HEK293 (cell line): ENCODE measurements around the gene TEX19.
A peak's percentile ranks its signal among the peaks of the same experiment; 100 is the strongest.

ENCODE experiments used
- CTCF ChIA-PET: fragments of 350-600 bp; formaldehyde crosslinking; extraction: SDS; loops from one replicate; lab custom pipeline; 2021; ENCODE audit warnings: antibody characterized with exemption; lab: Yijun Ruan, JAX
- POLR2A ChIA-PET: fragments of 300-600 bp; formaldehyde crosslinking; extraction: SDS; loops from one replicate; lab custom pipeline; 2020; ENCODE audit warnings: antibody characterized with exemption, inconsistent platforms; lab: Yijun Ruan, JAX
- H3K27ac ChIP-seq: fragments of 200-500 bp; sonication (Bioruptor generic); 2 replicates; pipeline ENCODE4 v1.5.1; 2014; ENCODE audit warnings: low read depth, low read length, control low read depth, inconsistent platforms; ENCODE audit errors: extremely low read depth
- H3K36me3 ChIP-seq, 2 experiments: fragments of 200-500 bp in 1 of 2; sonication (Bioruptor generic) in 1 of 2; 1 replicate in 1 of 2; 2 replicates in 1 of 2; pipeline ENCODE4 v1.5.1; 2014 to 2017; ENCODE audit warnings: inconsistent platforms in 2 of 2, low read length in 2 of 2; ENCODE audit not compliant: control insufficient read depth in 2 of 2, insufficient read depth in 1 of 2
- H3K4me1 ChIP-seq: fragments of 200-500 bp; sonication (Bioruptor generic); 2 replicates; pipeline ENCODE4 v1.5.1; 2014; ENCODE audit warnings: mild to moderate bottlenecking, low read length, inconsistent platforms; ENCODE audit not compliant: control insufficient read depth, insufficient read depth
- H3K4me3 ChIP-seq: 2 replicates; pipeline ENCODE4 v1.5.1; 2011; ENCODE audit warnings: low read depth, mild to moderate bottlenecking, control low read depth, low read length, moderate library complexity
- H3K9me3 ChIP-seq: fragments of 200-500 bp; sonication (Bioruptor generic); 2 replicates; pipeline ENCODE4 v1.5.1; 2014; ENCODE audit warnings: low read depth, low read length, inconsistent platforms; ENCODE audit not compliant: control insufficient read depth, insufficient read depth
- EGR2 ChIP-seq: fragments of 450-650 bp; formaldehyde crosslinking; IDR thresholded peaks from 2 replicates; pipeline ENCODE4 v1.5.1; 2016; ENCODE audit warnings: low read depth, missing biosample characterization, missing genetic modification characterization
- KLF1 ChIP-seq: fragments of 450-650 bp; formaldehyde crosslinking; IDR thresholded peaks from 2 replicates; pipeline ENCODE4 v1.5.1; 2016; ENCODE audit warnings: missing biosample characterization, missing genetic modification characterization
- KLF16 ChIP-seq: fragments of 450-650 bp; formaldehyde crosslinking; IDR thresholded peaks from 2 replicates; pipeline ENCODE4 v1.5.1; 2017; ENCODE audit warnings: missing biosample characterization, missing genetic modification characterization
- KLF9 ChIP-seq: fragments of 450-650 bp; formaldehyde crosslinking; IDR thresholded peaks from 2 replicates; pipeline ENCODE4 v1.5.1; 2016; ENCODE audit warnings: missing biosample characterization, missing genetic modification characterization, low read depth
- SCRT1 ChIP-seq: fragments of 450-650 bp; formaldehyde crosslinking; IDR thresholded peaks from 2 replicates; pipeline ENCODE4 v1.5.1; 2016; ENCODE audit warnings: missing biosample characterization, missing genetic modification characterization, borderline replicate concordance
- ZBTB48 ChIP-seq: fragments of 450-650 bp; formaldehyde crosslinking; IDR thresholded peaks from 2 replicates; pipeline ENCODE4 v1.5.1; 2016; ENCODE audit warnings: missing biosample characterization, missing genetic modification characterization
- ZBTB7A ChIP-seq: fragments of 450-650 bp; formaldehyde crosslinking; IDR thresholded peaks from 2 replicates; pipeline ENCODE4 v1.5.1; 2016; ENCODE audit warnings: low read depth, missing biosample characterization, missing genetic modification characterization
- ZFHX2 ChIP-seq: fragments of 450-650 bp; formaldehyde crosslinking; conservative IDR thresholded peaks from 2 replicates; pipeline ENCODE4 v1.5.1; 2016; ENCODE audit warnings: missing biosample characterization, missing genetic modification characterization
- ZFP41 ChIP-seq: fragments of 450-650 bp; formaldehyde crosslinking; IDR thresholded peaks from 2 replicates; pipeline ENCODE4 v1.5.1; 2016; ENCODE audit warnings: missing biosample characterization, missing genetic modification characterization, borderline replicate concordance
- ZIC2 ChIP-seq: fragments of 450-650 bp; formaldehyde crosslinking; IDR thresholded peaks from 2 replicates; pipeline ENCODE4 v1.5.1; 2016; ENCODE audit warnings: missing biosample characterization, missing genetic modification characterization
- ZNF214 ChIP-seq: fragments of 450-650 bp; formaldehyde crosslinking; IDR thresholded peaks from 2 replicates; pipeline ENCODE4 v1.5.1; 2017; ENCODE audit warnings: missing biosample characterization, mild to moderate bottlenecking, missing genetic modification characterization, borderline replicate concordance
- ZNF302 ChIP-seq: fragments of 450-650 bp; formaldehyde crosslinking; IDR thresholded peaks from 2 replicates; pipeline ENCODE4 v1.5.1; 2016; ENCODE audit warnings: missing biosample characterization, missing genetic modification characterization, low read depth
- ZNF473 ChIP-seq: fragments of 450-650 bp; formaldehyde crosslinking; IDR thresholded peaks from 2 replicates; pipeline ENCODE4 v1.5.1; 2017; ENCODE audit warnings: missing biosample characterization, missing genetic modification characterization
- ZNF768 ChIP-seq: fragments of 450-650 bp; formaldehyde crosslinking; IDR thresholded peaks from 2 replicates; pipeline ENCODE4 v1.5.1; 2018; ENCODE audit warnings: missing biosample characterization, mild to moderate bottlenecking, missing genetic modification characterization
- ZNF791 ChIP-seq: fragments of 450-650 bp; formaldehyde crosslinking; IDR thresholded peaks from 2 replicates; pipeline ENCODE4 v1.5.1; 2016; ENCODE audit warnings: missing biosample characterization, missing genetic modification characterization
- ZNF837 ChIP-seq: fragments of 450-650 bp; formaldehyde crosslinking; IDR thresholded peaks from 2 replicates; pipeline ENCODE4 v1.5.1; 2016; ENCODE audit warnings: missing biosample characterization, missing genetic modification characterization
- TF ChIP-seq, protein P1 (sequence below): fragments of 450-650 bp; formaldehyde crosslinking; IDR thresholded peaks from 2 replicates; pipeline ENCODE4 v1.5.1; 2016; ENCODE audit warnings: missing biosample characterization, missing genetic modification characterization
- TF ChIP-seq, protein P2 (sequence below): fragments of 450-650 bp; formaldehyde crosslinking; IDR thresholded peaks from 2 replicates; pipeline ENCODE4 v1.5.1; 2017; ENCODE audit warnings: missing biosample characterization, missing genetic modification characterization
- TF ChIP-seq, protein P3 (sequence below): fragments of 450-650 bp; formaldehyde crosslinking; IDR thresholded peaks from 2 replicates; pipeline ENCODE4 v1.5.1; 2016; ENCODE audit warnings: missing biosample characterization, missing genetic modification characterization

Gene TEX19

DNA sequence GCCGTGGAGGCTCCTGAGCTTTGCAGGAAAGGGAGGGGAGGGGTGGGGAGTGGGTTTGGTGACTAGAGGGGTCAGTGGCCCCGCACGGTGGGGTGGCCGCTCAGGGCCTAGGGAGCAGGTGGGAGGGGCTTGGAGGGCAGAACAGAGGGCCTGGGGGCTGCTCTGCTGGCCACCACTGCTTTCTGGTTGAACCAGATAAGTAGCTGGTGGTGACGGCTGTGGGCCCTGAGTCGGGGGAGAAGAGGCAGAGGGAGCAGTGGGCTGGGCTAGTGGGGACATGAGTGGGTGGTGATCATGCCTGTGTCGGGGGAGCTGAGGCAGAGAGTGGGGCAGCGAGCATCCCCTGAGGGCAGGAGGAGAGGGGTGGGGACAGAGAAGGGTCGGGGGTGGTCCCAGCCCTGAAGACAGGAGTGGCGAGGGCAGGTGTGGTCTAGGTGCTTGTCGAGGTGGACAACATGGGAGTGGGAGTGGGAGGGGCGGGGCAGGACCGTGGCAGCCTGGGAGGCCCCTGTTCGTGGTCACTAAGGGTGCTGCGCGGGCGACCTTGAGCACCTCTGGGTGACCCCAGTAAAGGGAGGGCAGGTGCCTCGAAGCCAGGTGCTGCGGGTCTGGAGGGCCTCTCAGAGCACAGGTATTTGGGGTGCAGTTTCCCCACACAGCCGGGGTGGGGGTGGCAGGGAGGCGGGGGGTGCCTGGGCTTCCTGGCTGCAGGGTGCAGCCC lies 35.4 kb upstream of the TEX19 start (continued):
- 0 out of 2 replicates have a peak, but pooled peaks have one; percentile 28 for TF ChIP-seq ZBTB7A (tag by site-specific recombination)
- peak; percentile 91 for TF ChIP-seq ZFHX2 (tag by site-specific recombination)

DNA sequence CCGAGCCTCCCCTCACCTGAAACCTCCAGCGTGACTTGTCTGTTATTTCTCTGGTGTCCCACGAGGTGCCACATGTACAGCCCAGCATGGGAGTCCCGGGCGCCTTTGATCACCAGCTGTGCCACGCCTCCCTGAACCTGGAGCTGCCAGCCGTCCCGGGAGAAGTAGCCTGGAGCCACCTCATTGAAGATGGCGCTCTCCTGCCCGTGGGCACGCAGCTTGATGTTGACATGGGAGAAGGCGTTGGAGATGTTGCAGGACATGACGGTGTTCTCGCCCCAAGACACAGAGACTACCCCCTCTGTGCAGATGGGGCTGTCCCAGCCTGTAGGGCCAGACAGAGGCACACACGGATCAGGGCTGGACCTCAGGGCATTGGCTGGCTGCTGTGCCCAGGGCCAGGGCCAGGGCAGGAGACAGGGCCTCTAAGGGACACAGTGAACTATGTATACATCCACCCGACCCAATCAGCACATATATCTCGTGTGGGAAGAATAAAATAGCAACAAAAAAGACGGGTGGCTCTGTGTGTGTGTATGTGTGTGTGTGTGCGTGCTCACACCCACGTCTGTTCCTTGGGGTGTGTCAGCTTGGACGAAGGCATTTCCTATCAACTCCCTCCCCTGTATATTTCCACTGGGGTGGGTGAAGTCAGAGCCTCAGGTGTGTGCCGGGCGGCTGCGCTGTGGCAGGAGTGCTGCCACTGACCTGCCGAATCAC lies 34.3 kb upstream of the TEX19 start:
- POLR2A ChIA-PET = no interaction called here
- H3K27ac ChIP-seq = no peak overlapping the region
- H3K4me3 ChIP-seq = no peak overlapping the region
- no peak for TF ChIP-seq KLF16 (tag by site-specific recombination)
- peak; percentile 48 for TF ChIP-seq ZIC2 (tag by site-specific recombination)
- TF ChIP-seq, protein P1, sequence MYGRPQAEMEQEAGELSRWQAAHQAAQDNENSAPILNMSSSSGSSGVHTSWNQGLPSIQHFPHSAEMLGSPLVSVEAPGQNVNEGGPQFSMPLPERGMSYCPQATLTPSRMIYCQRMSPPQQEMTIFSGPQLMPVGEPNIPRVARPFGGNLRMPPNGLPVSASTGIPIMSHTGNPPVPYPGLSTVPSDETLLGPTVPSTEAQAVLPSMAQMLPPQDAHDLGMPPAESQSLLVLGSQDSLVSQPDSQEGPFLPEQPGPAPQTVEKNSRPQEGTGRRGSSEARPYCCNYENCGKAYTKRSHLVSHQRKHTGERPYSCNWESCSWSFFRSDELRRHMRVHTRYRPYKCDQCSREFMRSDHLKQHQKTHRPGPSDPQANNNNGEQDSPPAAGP (tag by site-specific recombination) = peak; percentile 40; the same call in 1 of the 2 replicates
- TF ChIP-seq SCRT1 = no peak
- TF ChIP-seq ZFHX2 (tag by site-specific recombination) = peak; percentile 95
- TF ChIP-seq ZBTB48 = no peak
- no peak for TF ChIP-seq ZFP41 (tag by site-specific recombination)
- 0 out of 2 replicates have a peak, but pooled peaks have one; percentile 53 for TF ChIP-seq ZBTB7A (tag by site-specific recombination)
- no peak for TF ChIP-seq ZNF768 (tag by site-specific recombination)
- TF ChIP-seq EGR2 = peak; percentile 88
- TF ChIP-seq, protein P2, sequence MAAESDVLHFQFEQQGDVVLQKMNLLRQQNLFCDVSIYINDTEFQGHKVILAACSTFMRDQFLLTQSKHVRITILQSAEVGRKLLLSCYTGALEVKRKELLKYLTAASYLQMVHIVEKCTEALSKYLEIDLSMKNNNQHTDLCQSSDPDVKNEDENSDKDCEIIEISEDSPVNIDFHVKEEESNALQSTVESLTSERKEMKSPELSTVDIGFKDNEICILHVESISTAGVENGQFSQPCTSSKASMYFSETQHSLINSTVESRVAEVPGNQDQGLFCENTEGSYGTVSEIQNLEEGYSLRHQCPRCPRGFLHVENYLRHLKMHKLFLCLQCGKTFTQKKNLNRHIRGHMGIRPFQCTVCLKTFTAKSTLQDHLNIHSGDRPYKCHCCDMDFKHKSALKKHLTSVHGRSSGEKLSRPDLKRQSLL (tag by site-specific recombination) = 0 out of 2 replicates have a peak, but pooled peaks have one; percentile 26
- 0 out of 2 replicates have a peak, but pooled peaks have one; percentile 58 for TF ChIP-seq KLF1 (tag by site-specific recombination)
- no peak for TF ChIP-seq ZNF473 (tag by site-specific recombination)
- peak; percentile 73 for TF ChIP-seq KLF9
- no peak for TF ChIP-seq ZNF791
- TF ChIP-seq ZNF837 (tag by site-specific recombination) = no peak
- CTCF ChIA-PET = interaction anchor here (0.6 to 1.1 kb wide), 4 partner anchors 22 to 438 kb away, joined by 3 to 6 read pairs (median 4); no protein-coding TSS in a partner anchor
- H3K4me1 ChIP-seq = peaks cover 7% of the 10 kb centered on the region
- no peaks in the 10 kb centered on the region for H3K36me3 ChIP-seq
- H3K9me3 ChIP-seq = no peaks in the 10 kb centered on the region

DNA sequence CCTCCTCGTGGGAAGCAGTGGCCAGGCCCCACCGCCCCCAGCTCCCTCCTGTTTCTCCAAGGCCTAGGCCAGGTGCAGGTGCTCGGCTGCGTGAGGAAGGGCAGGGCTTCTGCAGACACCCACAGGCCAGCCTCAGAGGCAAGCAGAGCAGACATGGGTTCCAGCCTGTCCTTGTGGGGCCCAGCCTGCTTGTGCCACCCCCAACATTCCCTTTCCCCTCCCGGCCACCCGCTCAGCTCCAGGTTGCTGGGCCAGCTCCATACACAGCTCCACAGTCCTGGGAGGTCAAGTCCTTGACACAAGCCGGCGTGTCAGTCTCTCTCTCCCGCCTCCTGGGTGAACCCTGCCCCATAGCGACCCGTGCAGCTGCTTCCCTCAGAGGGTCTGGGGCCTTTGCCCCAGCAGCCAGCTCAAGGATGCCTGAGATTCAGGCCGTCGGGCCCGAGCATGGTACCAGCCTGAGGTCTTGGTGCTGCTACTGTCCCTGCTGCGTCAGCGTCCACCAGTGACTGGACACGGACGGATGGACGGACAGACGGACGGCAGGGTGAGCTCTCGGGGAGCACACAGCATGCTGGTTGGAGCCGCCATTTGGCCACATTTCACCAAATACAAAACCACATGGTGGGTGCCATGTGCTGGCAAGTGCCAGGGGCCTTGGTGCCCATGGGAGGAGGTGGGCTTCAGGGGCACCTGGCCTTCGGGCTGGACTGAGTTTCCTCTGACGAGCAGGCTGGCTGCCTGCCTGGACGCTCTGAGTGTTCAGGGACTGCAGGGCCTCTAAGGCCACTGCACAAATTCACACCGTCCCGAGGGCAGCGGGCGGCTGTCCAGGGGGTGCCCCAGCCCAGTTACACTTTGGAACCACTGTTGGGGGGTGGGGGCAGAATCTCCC lies 33.5 kb upstream of the TEX19 start:
- H3K4me3 ChIP-seq = no peak overlapping the region
- H3K9me3 ChIP-seq = no peaks in the 10 kb centered on the region
- ChIA-PET POLR2A (interaction anchor here (0.8 kb wide), 1 partner anchor 58 kb away, joined by 3 read pairs; no protein-coding TSS in a partner anchor), CTCF (interaction anchor here (0.6 to 1.2 kb wide), 5 partner anchors 13 to 119 kb away, joined by 3 to 6 read pairs (median 3); no protein-coding TSS in a partner anchor)
- H3K36me3 ChIP-seq = no peaks in the 10 kb centered on the region
- no peak overlapping the region for H3K27ac ChIP-seq
- H3K4me1 ChIP-seq = peaks cover 15% of the 10 kb centered on the region
- TF ChIP-seq, protein P3, sequence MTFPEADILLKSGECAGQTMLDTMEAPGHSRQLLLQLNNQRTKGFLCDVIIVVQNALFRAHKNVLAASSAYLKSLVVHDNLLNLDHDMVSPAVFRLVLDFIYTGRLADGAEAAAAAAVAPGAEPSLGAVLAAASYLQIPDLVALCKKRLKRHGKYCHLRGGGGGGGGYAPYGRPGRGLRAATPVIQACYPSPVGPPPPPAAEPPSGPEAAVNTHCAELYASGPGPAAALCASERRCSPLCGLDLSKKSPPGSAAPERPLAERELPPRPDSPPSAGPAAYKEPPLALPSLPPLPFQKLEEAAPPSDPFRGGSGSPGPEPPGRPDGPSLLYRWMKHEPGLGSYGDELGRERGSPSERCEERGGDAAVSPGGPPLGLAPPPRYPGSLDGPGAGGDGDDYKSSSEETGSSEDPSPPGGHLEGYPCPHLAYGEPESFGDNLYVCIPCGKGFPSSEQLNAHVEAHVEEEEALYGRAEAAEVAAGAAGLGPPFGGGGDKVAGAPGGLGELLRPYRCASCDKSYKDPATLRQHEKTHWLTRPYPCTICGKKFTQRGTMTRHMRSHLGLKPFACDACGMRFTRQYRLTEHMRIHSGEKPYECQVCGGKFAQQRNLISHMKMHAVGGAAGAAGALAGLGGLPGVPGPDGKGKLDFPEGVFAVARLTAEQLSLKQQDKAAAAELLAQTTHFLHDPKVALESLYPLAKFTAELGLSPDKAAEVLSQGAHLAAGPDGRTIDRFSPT (tag by site-specific recombination) = peak; percentile 56; the same call in 1 of the 2 replicates
- TF ChIP-seq ZNF302 = no peak
- TF ChIP-seq ZFHX2 (tag by site-specific recombination) = peak; percentile 57
- TF ChIP-seq ZNF214 (tag by site-specific recombination) = no peak
